Activated naive CD4-positive, alpha-beta T cell treated with anti-CD3 and anti-CD28 coated beads, Interleukin-2, amount 50 U/mL, for 72 hours (primary cell): ENCODE data around the gene STYXL1. TPM values are rescaled to one million over a fixed set of nuclear protein-coding genes. Genes with fewer than 3 reads are reported as not detected.
A peak's percentile ranks its signal among the peaks of the same experiment; 100 is the strongest.
"Not testable (repeated sequence)": the region's sequence is repeated elsewhere in the genome, so short reads cannot be mapped to it uniquely, and the experiment has no call there.

Experiments
- ATAC-seq, 2 donors: fragments of 150-1000 bp; cut with Tn5 transposase; 2 replicates each; pipeline ENCODE4 v1.10.0; 2021; ENCODE audit warnings: mild to moderate bottlenecking in 2 of 2, moderate library complexity in 2 of 2
- DNase-seq, 2 donors: peaks; one replicate each; pipeline ENCODE4 v3.0.0; 2021 to 2022; ENCODE audit warnings: low spot score in 2 of 2
- H3K27ac Mint-ChIP-seq, 2 donors: one replicate each; pipeline ENCODE4 v1.8.0; 2022; ENCODE audit warnings: mild to moderate bottlenecking in 2 of 2, mixed read lengths in 2 of 2
- H3K36me3 Mint-ChIP-seq, 2 donors: one replicate each; pipeline ENCODE4 v1.8.0; 2022; ENCODE audit warnings: mixed read lengths in 2 of 2
- H3K9me3 Mint-ChIP-seq, 2 donors: one replicate each; pipeline ENCODE4 v1.8.0; 2022; ENCODE audit warnings: mixed read lengths in 2 of 2
- total RNA-seq, 2 donors: library from RNA; stranded (reverse); gene quantifications; one replicate each; pipeline ENCODE4 v1.2.3, GENCODE V29; 2022

STYXL1 gene, protein sequence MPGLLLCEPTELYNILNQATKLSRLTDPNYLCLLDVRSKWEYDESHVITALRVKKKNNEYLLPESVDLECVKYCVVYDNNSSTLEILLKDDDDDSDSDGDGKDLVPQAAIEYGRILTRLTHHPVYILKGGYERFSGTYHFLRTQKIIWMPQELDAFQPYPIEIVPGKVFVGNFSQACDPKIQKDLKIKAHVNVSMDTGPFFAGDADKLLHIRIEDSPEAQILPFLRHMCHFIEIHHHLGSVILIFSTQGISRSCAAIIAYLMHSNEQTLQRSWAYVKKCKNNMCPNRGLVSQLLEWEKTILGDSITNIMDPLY
- total RNA-seq: 10 to 100 TPM; 25.4 to 39.1 TPM

DNA sequence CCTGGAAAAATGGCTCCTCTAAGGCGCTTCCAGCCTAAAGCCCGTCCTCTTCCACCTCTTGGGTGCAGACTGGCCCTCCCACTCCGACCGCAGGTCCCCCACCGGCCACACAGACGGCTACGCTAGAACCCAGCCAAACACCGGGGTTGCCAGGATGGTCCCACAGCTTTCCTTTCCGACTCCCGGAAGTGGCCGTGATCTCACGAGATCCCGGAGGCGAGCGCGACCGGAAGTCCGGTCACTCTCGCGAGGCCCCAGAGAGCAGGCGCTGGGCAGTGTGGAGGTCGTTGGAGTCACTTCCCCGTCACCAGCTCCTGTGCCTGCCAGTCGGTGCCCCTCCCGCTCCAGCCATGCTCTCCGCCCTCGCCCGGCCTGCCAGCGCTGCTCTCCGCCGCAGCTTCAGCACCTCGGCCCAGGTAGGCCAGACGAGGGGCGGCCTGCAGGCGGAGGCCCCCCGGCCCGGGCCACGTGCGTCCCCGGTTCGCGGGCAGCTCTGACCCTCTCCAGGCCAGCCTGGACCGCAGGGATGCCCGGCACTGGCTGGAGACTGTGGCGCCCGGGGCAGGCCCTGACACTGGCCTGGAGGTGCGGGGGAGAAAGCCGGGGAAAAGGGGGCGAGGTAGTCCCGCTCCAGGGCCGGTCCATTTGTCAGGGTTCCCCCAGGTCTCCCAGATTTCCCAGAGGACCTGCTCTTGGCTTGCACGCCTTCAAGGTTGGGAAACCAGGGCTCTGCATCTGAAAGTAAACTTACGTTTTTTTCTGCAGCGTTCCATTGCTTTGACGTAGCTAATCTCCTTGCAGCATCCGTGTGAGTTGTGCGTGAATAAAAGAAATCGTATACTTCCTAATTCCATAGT is at the start of gene STYXL1, which contains the start of gene MDH2:
Gene STYXL1 (minus strand): TSS at position 190 of the 857 bp plus-strand sequence. CDS start 17,477 bp downstream, outside the sequence.
Gene MDH2 (plus strand): TSS at position 296 of the 857 bp plus-strand sequence. CDS start 55 bp downstream, at position 351.
- Mint-ChIP-seq H3K27ac (peak within 1 kb of the TSS; percentile 96 to 99), H3K9me3 (peaks cover 0 to 5% of the 10 kb centered on the region in 2 donors), H3K36me3 (peaks cover 10 to 24% of the 10 kb centered on the region in 2 donors)
- DNase-seq (peak; percentile 89 to 97), ATAC-seq (peak; percentile 98 to 99)

DNA sequence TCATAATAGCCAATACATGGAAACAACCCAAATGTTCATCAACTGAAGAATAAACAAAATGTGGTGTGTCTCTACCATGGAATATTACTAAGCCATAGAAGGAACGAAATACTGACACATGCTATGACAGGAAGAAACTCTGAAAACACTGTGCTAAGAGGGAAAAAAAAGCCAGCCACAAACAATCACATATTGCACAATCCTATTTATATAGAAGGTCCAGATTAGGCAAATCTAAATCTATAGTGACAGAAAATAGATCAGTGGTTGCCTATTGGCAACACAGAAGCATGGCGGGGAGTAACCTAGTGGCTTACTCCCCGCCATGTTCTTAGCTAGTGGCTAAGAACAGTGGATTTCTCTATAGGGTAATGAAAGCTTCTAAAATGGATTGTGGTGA is 48.1 kb upstream of the STYXL1 start:
- H3K9me3 Mint-ChIP-seq: no peaks in the 10 kb centered on the region
- no peaks in the 10 kb centered on the region for H3K36me3 Mint-ChIP-seq
- H3K27ac Mint-ChIP-seq: no peak overlapping the region
- no peak for DNase-seq
- ATAC-seq: no peak

DNA sequence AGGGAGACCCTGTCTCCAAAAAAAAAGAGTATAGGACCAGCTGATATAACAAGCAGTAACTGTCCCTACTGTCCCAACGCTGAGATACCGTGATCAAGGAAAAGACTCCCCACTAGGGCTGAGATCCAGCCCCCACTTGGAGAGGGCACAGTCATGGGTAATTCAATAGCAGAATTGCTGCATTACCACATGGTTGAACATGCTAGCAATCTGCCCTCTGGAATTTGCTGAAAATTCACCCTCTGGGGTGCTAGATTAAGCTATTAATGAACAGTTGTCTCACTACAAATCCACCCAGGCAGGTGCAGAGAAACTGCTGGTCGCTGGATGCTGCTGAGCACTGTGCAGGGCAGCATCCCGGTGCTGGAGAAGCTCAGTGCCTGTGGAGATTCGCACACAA is 46.5 kb upstream of the STYXL1 start:
- not testable (repeated sequence) for H3K36me3 Mint-ChIP-seq, H3K27ac Mint-ChIP-seq, ATAC-seq, DNase-seq, H3K9me3 Mint-ChIP-seq

DNA sequence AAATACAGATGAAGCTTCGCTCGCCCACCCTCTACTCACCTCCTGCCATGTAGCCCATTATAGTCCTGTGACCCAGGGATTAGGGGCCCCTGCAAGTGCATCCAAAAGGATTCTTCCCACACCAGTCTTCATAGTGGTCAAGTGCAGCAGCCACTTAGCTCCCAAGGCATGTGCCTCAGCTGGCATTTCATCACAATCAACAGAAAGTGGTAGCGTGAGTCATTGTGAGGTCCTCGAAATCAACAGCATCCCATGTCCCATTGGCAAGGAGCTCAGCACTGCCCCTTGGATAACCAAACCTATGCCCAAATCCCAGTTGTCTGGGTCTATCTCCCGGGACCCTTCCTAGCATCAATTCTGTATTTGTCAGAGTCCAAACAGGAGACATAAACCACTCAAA is 45.7 kb upstream of the STYXL1 start:
- not testable (repeated sequence) for H3K9me3 Mint-ChIP-seq

DNA sequence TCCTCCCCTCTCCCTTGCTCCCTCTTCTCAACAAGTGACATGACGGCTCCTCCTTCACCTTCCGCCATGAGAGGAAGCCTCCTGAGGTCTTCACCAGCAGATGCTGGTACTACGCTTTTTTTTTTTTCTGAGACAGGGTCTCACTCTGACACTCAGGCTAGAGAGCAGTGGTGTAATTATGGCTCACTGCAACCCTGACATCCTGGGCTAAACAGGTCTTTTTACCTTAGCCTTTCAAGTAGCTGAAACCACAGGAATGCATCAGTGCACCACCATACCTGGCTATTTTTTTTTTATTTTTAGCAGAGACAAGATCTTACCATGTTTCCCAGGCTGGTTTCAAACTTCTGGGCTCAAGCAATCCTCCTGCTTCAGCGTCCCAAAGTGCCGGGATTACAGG is 43.7 kb upstream of the STYXL1 start:
- no peak for DNase-seq
- no peak overlapping the region for H3K27ac Mint-ChIP-seq
- no peaks in the 10 kb centered on the region for H3K9me3 Mint-ChIP-seq
- H3K36me3 Mint-ChIP-seq: no peaks in the 10 kb centered on the region
- ATAC-seq: no peak

More for the DNA sequence above, 45.7 kb upstream of the STYXL1 start:
- not testable (repeated sequence) for ATAC-seq, DNase-seq, H3K27ac Mint-ChIP-seq, H3K36me3 Mint-ChIP-seq

DNA sequence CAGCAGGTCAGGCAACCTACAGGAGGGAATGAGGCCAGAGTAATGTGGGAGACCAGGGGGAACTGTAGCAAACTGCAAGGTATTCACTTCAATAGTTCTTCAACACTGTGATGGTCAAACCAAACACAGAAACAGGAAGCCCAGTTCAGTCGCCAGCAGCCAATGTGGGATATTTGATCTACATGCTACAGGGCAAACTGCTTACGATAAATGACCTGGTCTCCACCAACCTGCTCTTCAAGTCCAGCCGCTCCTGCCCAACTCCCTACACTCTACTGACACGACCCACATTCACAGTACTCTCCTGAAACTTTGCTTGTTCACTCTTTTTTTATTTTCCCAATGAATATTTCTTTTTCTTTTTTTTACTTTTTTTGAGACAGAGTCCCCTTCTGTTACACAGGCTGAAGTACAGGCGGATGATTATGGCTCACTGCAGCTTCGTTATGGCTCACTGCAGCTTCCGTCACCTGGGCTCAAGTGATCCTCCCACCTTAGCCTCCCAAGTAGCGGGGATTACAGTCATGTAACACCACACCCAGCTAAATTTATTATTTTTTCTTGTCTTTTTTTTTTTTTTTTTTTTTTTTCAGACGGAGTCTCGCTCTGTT is 42.2 kb upstream of the STYXL1 start:
- no peak for ATAC-seq
- no peak overlapping the region for H3K27ac Mint-ChIP-seq
- DNase-seq: no peak
- no peaks in the 10 kb centered on the region for H3K9me3 Mint-ChIP-seq
- no peaks in the 10 kb centered on the region for H3K36me3 Mint-ChIP-seq

DNA sequence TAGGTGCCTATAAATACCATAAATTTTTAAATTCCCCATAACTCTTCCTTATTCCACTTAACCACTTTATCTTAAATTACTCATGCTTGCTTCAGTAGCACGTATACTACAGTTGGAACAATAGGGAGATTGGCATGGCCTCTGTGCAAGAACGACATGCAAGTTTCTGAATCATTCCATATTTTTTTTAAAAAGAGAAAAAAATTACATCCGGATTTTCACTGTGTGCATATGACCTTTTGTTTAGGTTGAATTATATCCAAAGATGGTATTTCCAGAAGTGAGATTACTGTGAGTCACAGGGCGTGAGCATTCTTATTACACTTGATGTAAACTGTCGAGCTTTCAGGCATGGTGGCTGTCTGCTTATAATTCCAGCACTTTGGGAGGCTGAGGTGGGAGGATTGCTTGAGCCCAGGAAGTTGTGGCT is 39.6 kb upstream of the STYXL1 start:
- ATAC-seq, H3K36me3 Mint-ChIP-seq, H3K9me3 Mint-ChIP-seq, H3K27ac Mint-ChIP-seq, DNase-seq: not testable (repeated sequence)

DNA sequence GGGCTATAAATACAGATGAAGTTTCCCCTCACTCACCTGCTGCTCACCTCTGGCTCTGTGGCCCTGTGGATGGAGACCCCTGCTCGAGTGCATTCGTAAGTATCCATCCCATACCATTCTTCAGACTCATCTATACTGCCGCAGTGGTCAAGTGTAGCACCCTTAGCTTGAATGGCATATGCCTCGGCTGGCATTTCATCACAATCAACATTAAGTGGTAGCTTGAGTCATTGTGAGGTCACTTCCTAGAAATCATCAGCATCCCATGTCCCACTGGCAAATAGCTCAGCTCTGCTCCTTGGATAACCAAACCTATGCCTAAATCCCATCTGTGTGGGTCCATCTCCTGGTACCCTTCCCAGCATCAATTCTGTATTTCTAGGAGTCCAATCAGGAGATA is 38.3 kb upstream of the STYXL1 start:
- H3K9me3 Mint-ChIP-seq: no peaks in the 10 kb centered on the region
- ATAC-seq (no peak), DNase-seq (no peak)
- H3K27ac Mint-ChIP-seq: no peak overlapping the region
- no peaks in the 10 kb centered on the region for H3K36me3 Mint-ChIP-seq

DNA sequence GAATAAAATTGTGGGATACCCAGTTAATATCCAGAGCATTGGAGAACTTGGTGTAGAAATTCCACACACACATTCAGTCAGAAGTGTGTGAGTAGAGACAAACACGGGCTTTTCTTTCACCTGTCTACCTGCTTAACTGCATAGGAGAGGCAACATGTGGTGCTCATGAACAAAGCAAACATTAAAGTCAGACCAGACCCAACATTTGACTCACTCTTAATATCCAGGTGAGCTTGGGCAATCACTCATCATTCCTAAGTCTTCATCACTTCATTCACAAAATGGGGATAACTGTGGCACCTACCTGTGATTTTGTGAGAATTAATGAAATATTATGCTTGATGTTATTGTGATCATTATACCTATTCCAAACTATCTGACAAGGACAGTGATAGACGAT is 36.3 kb upstream of the STYXL1 start:
- DNase-seq, H3K36me3 Mint-ChIP-seq, H3K9me3 Mint-ChIP-seq, ATAC-seq, H3K27ac Mint-ChIP-seq: not testable (repeated sequence)

DNA sequence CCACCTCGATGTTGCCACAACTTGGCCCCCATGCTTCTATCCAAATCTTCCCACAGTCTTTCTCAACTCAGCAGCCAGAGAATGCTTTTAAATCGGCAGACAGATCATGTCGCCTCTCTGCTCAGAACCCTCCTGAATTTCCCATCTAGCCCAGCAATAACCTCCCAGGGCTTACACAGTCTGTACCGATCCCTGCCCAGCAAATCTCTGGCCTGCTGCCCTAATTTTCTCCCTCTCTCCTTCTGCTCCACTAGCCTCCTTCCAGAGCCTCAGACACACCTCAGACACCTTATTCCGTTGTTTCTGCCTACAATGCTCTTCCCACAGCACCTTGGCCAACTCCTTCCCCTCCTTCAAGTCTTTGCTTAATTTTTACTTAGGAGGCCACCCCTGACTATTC is 32.4 kb upstream of the STYXL1 start:
- Mint-ChIP-seq H3K27ac (no peak overlapping the region), H3K9me3 (no peaks in the 10 kb centered on the region), H3K36me3 (no peaks in the 10 kb centered on the region)
- ATAC-seq (no peak), DNase-seq (no peak)

DNA sequence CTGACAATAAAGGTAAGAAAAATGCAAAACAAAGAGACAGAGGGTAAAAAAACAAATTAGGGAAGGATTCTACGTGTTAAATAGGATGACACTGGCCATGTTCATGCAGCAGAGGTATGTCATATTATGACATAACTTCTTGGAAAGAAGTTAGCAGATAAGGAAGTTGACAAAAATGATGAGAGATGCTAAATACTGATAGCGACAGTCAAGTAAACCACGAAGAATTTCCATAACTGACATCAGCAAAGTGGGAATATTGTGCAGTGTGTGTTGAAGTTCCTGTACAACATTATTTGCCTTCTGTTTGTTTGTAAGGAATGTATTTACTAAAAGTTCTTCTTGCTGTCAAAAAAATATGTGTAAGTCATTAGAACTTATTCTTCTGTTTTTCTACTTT is 29.6 kb upstream of the STYXL1 start:
- Mint-ChIP-seq H3K36me3 (no peaks in the 10 kb centered on the region), H3K9me3 (no peaks in the 10 kb centered on the region), H3K27ac (no peak overlapping the region)
- ATAC-seq (no peak), DNase-seq (no peak)

DNA sequence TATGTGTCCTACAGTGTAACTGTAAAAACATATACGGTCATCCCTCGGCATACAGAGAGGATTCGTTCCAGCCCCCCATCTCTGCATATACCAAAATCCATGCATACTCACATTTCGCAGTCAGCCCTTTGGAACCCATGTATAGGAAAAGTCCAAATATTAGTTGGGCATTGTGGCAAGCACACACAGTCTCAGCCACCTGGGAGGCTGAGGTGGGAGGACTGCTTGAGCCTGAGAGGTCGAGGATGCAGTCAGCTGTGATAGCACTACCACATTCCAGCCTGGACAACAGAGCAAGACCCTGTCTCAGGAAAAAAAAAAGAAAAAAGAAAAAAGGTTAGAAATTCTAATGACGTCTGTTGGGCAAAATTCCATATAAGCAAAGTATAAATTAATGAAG is 29.2 kb upstream of the STYXL1 start:
- Mint-ChIP-seq H3K36me3 (no peaks in the 10 kb centered on the region), H3K9me3 (no peaks in the 10 kb centered on the region), H3K27ac (no peak overlapping the region)
- ATAC-seq (no peak), DNase-seq (no peak)

DNA sequence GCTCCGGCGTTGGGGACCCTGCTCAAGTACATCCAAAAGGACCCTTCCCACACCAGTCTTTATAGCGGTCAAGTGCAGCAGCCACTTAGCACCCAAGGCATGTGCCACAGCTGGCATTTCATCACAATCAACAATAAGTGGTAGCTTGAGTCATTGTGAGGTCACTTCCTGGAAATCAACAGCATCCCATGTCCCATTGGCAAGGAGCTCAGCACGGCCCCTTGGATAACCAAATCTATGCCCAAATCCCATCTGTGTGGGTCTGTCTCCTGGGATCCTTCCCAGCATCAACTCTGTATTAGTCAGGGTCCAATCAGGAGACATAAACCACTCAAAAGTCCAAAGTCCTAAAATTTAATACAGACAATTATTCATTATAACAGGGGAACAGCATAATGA is 27.2 kb upstream of the STYXL1 start:
- no peaks in the 10 kb centered on the region for H3K9me3 Mint-ChIP-seq
- DNase-seq: no peak
- no peaks in the 10 kb centered on the region for H3K36me3 Mint-ChIP-seq
- no peak overlapping the region for H3K27ac Mint-ChIP-seq
- ATAC-seq: no peak

DNA sequence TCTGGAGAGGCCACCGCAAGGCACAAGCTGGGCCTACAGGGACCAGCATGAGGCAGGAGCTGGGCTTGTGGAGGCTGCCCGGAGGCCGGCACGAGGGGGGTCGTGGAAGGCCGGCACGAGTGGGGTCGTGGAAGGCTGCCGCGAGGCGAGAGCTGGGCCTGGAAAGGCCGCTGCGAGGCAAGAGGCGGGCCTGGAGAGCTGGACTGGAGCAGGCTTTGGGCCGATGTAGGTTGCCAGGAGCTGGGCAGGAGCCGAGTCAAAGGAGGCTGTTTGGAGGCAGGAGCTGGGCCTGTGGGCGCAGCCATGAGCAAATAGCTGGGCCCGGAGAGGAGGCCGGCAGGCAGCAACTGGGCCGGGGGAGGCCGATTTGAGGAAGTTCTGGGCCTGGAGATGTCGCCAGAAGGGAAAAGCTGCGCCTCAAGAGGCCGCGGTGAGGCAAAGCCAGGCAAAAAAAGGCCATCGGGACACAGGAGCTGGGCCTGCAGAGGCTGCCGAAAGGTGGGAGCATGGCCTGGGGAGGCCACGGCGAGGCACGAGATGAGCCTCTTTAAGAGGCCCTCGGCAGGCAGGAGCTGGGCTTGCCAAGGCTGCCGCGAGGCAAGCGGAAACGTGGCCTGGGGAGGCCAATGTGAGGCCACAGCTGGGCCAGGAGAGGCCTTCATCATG is 26.6 kb upstream of the STYXL1 start:
- no peak for DNase-seq
- H3K36me3 Mint-ChIP-seq: no peaks in the 10 kb centered on the region

DNA sequence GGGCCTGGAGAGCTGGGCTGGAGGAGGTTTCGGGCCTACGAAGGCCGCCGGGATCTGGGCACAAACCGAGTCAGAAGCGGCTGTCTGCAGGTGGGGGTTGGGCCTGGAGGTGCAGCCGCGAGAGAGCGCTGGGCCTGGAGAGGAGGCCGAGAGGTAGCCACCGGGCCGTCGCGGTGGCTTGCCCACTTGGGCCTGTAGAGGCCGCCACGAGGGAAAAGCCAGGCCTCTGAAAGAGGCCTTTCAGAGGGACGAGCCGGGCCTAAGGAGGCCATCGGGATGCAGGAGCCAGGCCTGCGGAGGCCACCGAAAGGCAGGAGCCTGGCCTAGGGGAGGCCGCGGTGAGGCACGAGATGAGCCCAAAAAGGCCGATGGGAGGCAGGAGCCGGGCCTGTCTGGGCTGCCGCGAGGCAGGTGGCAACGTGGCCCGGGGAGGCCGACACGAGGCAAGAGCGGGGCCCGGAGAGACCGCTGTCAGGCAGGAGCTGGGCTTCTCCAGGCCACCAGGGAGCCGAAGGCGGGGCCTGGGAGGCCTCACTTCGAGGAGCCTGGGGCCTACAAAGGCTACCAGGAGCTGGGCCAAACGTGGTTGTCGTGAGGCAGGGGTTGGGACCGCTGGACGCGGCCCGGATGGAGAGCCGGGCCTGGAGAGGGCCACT is 25.7 kb upstream of the STYXL1 start:
- no peak for ATAC-seq
- H3K27ac Mint-ChIP-seq: no peak overlapping the region
- no peaks in the 10 kb centered on the region for H3K9me3 Mint-ChIP-seq
- no peaks in the 10 kb centered on the region for H3K36me3 Mint-ChIP-seq
- no peak for DNase-seq

More for the DNA sequence above, 26.6 kb upstream of the STYXL1 start:
- no peak overlapping the region for H3K27ac Mint-ChIP-seq
- ATAC-seq: no peak
- H3K9me3 Mint-ChIP-seq: no peaks in the 10 kb centered on the region
